Measurements from ENCODE around the gene DACH1.

GRCh38 chr13:71408416-71408815 lies 458.6 kb downstream of the DACH1 start:
- TF ChIP-seq CTCF (IDR thresholded peaks at IDR 0.05), result no peak
- no peak for TF ChIP-seq POLR2A (IDR thresholded peaks at IDR 0.05)
